Bronchial epithelial cell (primary cell): ENCODE data around the gene DNAJB6. TPM values are rescaled to one million over a fixed set of nuclear protein-coding genes. Genes with fewer than 3 reads are reported as not detected.

ENCODE experiments used
- DNase-seq: peaks from one replicate; pipeline ENCODE4 v3.0.0-alpha.2; 2010; ENCODE audit warnings: low read depth
- FAIRE-seq: peaks from 2 replicates; lab custom pipeline; 2011; peaks lifted over from hg19 to GRCh38; lab: Jason Lieb, UNC
- H3K27me3 ChIP-seq: 2 replicates; pipeline ENCODE4 v1.5.1; 2011; ENCODE audit warnings: low read length; ENCODE audit not compliant: control insufficient read depth, insufficient read depth
- H3K36me3 ChIP-seq: 2 replicates; pipeline ENCODE4 v1.5.1; 2011; ENCODE audit warnings: low read length; ENCODE audit not compliant: control insufficient read depth, insufficient read depth
- H3K4me3 ChIP-seq: 2 replicates; pipeline ENCODE4 v1.5.1; 2011; ENCODE audit warnings: mild to moderate bottlenecking, low read depth, low read length, control low read depth
- CTCF ChIP-seq: IDR thresholded peaks from 2 replicates; pipeline ENCODE4 v1.5.1; 2011; ENCODE audit warnings: mild to moderate bottlenecking, moderate library complexity, low read length, control low read depth, inconsistent platforms; ENCODE audit not compliant: insufficient read depth, severe bottlenecking
- total RNA-seq: library from RNA; depleted of rRNA; stranded (reverse); fragments of >200 nt; gene quantifications from 2 replicates; pipeline ENCODE4 v1.2.1, GENCODE V29; 2014

DNAJB6 gene
- total RNA-seq, 1 donor from 2014 or later: 87.9 TPM

- FAIRE-seq (no peak), DNase-seq (no peak)
- Histone ChIP-seq H3K4me3 (no peak overlapping the region), H3K36me3 (no peaks in the 10 kb centered on the region), H3K27me3 (no peaks in the 10 kb centered on the region)
- no peak for TF ChIP-seq CTCF
These were observed 86.5 kb downstream of the DNAJB6 start for GRCh38 chr7:157423348-157423747.

- H3K36me3 ChIP-seq: no peaks in the 10 kb centered on the region
- DNase-seq (no peak), FAIRE-seq (no peak)
- no peaks in the 10 kb centered on the region for H3K27me3 ChIP-seq
- H3K4me3 ChIP-seq: no peak overlapping the region
- TF ChIP-seq CTCF: no peak
These were observed 87.2 kb downstream of the DNAJB6 start for GRCh38 chr7:157423886-157424565.

- H3K27me3 ChIP-seq: no peaks in the 10 kb centered on the region
- H3K36me3 ChIP-seq: no peaks in the 10 kb centered on the region
- DNase-seq: no peak
- FAIRE-seq: no peak
- TF ChIP-seq CTCF: no peak
- H3K4me3 ChIP-seq: no peak overlapping the region
These were observed 88.4 kb downstream of the DNAJB6 start for GRCh38 chr7:157425137-157425731.

DNA sequence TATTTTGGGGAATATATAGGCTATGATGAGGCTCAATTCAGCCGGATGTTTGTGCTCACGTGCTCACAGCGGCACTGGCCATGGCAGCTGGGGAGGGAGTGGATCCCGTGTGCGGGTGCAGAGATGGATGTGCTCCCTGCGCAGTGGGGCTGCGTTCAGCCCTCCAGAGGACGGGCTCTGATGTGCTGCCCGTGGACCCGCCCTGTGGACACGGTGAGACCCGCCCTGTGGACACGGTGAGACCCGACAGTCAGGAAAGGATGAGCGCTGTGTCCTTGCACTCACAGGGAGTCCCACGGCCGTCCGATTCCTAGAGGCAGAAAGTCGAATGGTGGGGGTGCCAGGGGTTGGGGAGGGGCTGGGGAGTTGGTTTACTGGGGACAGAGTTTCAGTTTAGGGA lies 89.0 kb downstream of the DNAJB6 start:
- no peak for DNase-seq
- TF ChIP-seq CTCF: no peak
- H3K27me3 ChIP-seq: no peaks in the 10 kb centered on the region
- no peaks in the 10 kb centered on the region for H3K36me3 ChIP-seq
- no peak for FAIRE-seq
- no peak overlapping the region for H3K4me3 ChIP-seq

DNA sequence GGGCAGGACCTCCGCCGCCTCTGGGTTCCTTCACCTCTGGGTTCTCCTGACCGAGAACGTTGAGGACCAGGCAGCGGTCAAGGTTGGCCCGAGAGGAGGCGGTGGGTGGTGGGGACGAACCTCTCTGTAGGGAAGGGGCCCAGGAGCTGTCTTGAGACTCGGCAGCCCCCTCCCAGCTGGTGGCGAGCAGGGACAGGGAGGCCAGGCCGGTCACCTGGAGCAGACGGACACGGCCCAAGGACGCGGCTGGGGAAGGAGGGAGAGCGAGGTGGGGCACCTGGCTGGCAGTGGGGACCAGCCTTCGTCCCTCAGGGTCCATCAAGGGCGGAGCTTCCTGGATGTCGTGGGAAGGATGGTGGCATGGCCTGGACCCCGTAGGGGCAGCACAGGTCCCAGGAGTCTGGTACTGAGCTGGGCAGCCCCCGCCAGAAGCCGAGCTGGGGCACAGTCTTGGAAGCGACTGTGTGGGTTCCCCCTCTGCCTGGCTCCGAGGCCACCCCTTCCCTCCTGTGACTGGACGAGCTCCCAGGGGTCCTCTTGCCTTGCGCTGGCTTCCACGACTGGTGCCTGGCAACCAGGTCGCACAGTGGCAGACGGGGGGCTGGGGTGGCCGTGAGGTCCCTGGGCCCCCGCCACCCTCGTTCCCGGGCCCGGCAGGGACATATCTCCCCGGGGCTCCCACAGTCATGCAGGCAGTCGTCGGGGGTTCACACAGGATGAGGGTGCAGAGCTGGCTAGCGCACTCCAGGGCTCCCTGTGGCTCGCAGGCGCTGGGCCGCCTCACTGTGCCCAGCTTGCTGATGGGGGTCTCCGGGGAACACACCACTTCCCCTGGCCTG lies 89.9 kb downstream of the DNAJB6 start:
- no peaks in the 10 kb centered on the region for H3K27me3 ChIP-seq
- no peak for TF ChIP-seq CTCF
- FAIRE-seq (no peak), DNase-seq (no peak)
- H3K4me3 ChIP-seq: no peak overlapping the region
- H3K36me3 ChIP-seq: no peaks in the 10 kb centered on the region
